DMS153 treated with DMSO at 0.1 percent for 48 hours (cell line): ENCODE measurements around the gene MSX1.
"Not testable (repeated sequence)": the region's sequence is repeated elsewhere in the genome, so short reads cannot be mapped to it uniquely, and the experiment has no call there.

Experiments
- DNase-seq: peaks from one replicate; lab custom pipeline; 2025; ENCODE audit not compliant: unreplicated experiment; lab: John Stamatoyannopoulos, UW

Gene MSX1

GRCh38 chr4:4859325-4859798 lies at the start of gene MSX1:
TSS of gene MSX1 (plus strand) at chr4:4859665. CDS start at chr4:4859900, 235 bp downstream.
- peak; percentile 17 for DNase-seq

GRCh38 chr4:4810092-4810774 lies 49.2 kb upstream of the MSX1 start:
- no peak for DNase-seq

- no peak for DNase-seq
Measured at GRCh38 chr4:4810778-4811177, 48.7 kb upstream of the MSX1 start.

DNA sequence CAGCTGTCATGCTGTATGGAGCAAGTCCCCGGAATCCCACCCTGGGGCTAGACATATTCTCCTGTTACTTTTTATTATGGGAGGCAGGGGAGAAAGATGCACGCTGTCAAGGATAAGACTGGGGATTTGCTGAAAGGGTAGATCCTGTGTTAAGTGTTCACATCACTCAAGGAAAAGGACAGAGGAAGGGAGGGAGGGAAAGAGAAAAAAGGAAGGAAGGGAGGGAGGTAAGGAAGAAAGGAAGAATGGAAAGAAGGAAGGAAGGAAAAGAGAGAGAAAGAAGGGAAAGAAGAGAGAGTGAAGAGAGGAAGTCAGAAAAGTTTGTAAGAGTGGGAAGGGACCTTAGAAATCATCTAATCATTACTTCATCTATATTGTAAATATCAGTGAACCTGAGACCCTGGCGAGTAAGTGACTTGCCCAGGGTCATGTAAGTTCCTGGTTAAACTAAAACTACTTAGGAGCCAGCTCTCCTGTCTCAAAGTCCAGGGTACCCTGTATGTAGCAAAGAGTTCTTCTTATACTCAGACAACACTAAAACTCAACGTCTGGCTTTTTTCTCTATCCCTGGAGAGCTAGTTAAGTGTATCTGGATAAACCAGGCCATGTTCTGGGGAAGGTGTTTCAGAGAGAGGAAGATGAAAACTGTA lies 47.2 kb upstream of the MSX1 start:
- no peak for DNase-seq

- no peak for DNase-seq
Measured at GRCh38 chr4:4818415-4819212, 40.9 kb upstream of the MSX1 start.

DNA sequence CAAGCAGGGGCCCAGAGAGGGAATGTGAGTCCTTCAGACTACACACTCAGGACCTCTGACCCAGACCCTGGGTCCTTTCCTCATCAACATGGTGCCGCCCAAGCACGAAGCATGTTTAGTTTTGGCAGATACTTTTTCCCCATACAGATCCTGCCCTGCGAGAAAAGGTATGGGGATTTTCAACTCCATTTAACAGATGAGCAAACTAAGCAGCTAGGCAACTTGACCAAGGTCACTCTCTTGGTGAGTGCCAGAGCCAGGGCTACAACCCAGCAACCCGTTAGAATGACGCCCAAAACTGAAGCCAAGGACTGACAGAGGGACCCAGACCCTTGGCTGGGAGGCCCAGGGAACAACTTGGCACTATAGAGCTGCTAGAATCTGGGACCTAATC lies 40.3 kb upstream of the MSX1 start:
- no peak for DNase-seq

- no peak for DNase-seq
Measured at GRCh38 chr4:4820261-4820660, 39.2 kb upstream of the MSX1 start.

DNA sequence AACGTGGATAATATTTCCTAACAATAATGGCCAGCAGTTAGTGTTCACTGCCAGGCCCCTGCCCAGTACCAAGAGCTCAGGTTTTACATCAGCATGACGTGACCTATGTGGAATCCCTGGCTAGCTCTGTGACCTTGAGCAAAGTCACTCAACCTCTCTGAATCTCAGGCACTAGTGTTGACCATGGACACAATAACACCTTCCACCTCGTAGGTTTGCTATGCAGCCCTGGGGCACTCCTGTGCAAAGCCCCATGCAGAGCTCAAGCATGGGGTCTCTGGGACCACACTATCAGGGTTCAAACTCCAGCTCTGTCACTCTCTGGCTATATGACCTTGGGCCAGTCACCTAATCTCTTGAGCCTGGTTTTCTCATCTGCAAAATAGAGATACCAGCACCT lies 38.7 kb upstream of the MSX1 start:
- DNase-seq: no peak

- no peak for DNase-seq
Measured at GRCh38 chr4:4821577-4821976, 37.9 kb upstream of the MSX1 start.

DNA sequence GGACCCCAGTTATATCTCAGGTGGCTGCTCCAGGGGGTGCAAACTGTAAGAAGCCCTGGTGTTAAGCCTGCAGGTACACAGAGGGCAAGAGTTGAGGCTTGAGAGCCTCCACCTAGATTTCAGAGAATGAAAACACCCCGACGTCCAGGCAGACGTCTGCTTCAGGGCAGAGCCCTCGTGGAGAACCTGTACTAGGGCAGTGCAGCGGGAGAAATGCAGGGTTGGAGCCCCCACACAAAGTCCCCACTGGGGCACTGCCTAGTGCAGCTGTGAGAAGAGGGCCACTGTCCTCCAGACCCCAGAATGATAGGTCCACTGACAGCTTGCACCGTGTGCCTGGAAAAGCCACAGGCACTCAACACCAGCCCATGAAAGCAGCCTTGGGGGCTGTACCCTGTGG lies 37.2 kb upstream of the MSX1 start:
- not testable (repeated sequence) for DNase-seq

DNA sequence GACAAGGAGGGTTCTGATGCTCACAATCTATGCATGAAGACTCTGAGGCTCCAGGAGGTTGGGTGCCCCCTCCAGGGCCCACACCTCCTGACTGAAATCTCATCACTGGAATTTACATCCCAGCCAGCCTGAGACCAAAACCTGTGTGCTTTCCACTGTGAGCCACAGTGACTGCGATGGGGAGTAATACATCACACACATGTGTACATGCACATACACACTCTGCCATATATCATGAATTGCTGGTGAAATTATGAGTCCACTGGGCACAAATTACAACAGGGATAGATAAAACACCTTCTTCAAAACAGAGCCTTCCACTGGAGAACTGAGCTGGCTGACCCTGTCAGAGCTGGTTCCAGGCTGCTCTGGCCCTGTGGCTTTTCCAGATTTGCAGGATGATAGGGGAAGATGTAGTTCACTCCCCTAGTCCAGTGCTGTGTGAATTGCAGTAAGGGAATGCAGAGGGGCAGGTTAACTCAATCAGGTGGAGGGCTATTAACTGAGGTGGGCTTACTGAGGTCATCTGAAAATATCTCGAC lies 35.8 kb upstream of the MSX1 start:
- DNase-seq: no peak

GRCh38 chr4:4824232-4824631 lies 35.2 kb upstream of the MSX1 start:
- no peak for DNase-seq

- no peak for DNase-seq
Measured at GRCh38 chr4:4825431-4825830, 34.0 kb upstream of the MSX1 start.

GRCh38 chr4:4829837-4830236 lies 29.6 kb upstream of the MSX1 start:
- no peak for DNase-seq

GRCh38 chr4:4831266-4831665 lies 28.2 kb upstream of the MSX1 start:
- no peak for DNase-seq

DNA sequence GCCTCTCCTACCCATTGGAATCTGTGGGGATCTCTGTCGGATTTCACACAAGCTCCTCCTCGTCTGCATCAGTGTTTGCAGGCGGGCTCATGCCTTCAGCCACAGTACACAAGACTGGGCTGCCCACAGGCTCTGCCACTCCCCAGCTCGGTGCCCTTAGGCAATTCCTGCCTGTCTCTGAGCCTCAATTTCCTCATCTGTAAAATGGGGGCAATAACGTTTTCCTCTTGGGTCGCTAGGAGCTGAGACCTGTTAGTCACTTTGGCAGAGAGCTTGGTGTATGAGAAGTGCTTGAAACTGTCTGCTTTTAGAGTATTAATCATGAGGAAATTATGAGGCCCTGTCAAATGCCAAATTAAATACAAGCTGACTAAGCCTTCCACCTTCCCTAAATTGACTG lies 27.6 kb upstream of the MSX1 start:
- DNase-seq: no peak

DNA sequence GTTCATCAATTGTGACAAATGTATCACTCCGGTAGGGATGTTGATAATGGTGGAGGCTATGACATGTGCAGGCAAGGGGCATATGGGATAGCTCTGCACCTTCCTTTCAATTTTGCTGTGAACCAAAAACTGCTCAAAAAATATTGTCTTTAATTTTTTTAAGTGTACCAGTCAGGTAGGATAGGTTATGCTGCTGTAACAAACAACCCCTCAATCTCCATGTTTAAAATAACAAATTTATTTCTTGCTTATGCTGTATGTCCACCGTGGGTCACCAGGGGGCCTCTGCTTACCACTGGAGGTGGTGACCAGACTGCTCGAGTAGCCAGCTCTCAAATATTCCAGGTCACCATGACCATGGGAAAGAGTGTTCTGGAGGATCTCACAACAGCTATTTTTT lies 23.4 kb upstream of the MSX1 start:
- no peak for DNase-seq

DNA sequence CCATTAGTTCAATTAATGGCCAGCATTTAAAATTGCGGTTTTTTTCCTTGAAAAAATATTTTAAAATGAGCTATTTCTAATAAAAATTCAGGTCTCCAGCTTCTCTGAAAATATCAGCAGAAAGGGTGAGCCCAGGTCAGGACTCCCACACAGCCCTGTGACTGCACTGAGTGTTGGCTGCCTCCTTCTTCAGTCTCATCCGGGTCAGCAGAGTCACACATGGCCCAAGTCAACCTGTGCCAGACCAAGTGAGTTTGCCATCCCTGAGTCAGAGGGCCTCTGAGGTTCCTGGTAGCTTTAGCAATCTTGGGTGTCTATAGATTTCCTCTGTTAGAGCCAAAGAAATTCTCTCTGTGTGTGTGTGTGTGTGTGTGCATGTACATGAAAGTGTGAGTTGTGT lies 22.1 kb upstream of the MSX1 start:
- no peak for DNase-seq

DNA sequence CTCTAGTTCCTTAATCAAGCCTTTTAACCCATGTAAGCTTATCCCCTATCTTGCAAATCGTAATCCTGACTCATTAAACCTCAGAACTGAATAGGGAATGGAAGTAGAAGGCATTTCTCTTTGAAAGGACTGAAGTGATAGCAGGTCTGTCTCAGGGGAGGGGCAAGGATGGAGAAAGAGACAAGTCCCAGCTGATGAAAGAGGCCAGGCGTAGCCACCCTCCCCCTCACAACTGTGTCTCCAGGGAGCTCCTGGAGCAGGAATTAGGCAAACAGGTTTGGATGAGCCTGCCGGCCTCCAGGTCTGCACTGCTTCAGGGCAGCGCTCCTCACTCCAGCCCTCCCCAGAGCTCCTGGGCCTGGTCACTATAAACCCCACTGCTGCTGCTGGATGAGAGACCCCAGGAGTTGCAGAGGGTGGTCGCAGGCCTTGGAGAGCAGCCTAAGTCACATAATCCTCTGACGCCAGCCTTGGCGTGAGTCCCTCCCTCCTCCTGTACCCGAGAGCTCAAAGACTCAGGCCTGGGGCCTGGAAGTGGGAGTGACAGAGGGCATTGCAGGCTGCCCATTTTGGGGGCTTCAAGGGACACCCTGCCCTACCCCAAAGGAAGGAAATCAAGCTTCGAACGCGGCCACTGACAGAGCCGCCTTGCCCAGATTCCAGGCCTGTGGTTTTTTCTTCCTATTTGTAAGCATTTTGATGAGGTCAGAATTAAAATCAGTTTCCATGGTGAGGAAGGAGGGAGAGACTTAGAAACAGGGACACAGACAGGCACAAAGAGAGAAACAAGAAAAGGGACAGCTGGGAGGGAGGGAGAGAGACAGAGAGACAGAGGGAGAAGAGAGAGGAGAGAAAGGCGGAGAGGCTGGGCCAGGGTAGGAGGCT lies 21.2 kb upstream of the MSX1 start:
- no peak for DNase-seq

GRCh38 chr4:4838936-4839810 lies 20.3 kb upstream of the MSX1 start:
- DNase-seq: no peak
